SJSA1 (cell line): Measurements from ENCODE around the gene SPR. TPM values are rescaled to one million over a fixed set of nuclear protein-coding genes. Genes with fewer than 3 reads are reported as not detected.

ENCODE experiments used
- DNase-seq, 2 experiments: peaks; one replicate each; pipeline ENCODE4 v3.0.0-alpha.2; 2015 to 2020; ENCODE audit warnings: low spot score in 2 of 2, low read depth in 1 of 2
- H3K27ac ChIP-seq: fragments of 250-450 bp; sonication (Bioruptor Pico); 2 replicates; pipeline ENCODE4 v1.5.1; 2020; ENCODE audit warnings: mild to moderate bottlenecking, moderate library complexity
- H3K27me3 ChIP-seq: fragments of 250-450 bp; sonication (Bioruptor Pico); replicated peaks from 2 replicates; pipeline ENCODE4 v1.5.1; 2020; ENCODE audit warnings: mild to moderate bottlenecking, moderate library complexity
- H3K36me3 ChIP-seq: fragments of 250-450 bp; sonication (Bioruptor Pico); 2 replicates; pipeline ENCODE4 v1.5.1; 2020; ENCODE audit warnings: mild to moderate bottlenecking
- H3K4me1 ChIP-seq: fragments of 250-450 bp; sonication (Bioruptor Pico); replicated peaks from 2 replicates; pipeline ENCODE4 v1.6.1; 2021; ENCODE audit warnings: mild to moderate bottlenecking
- H3K4me3 ChIP-seq: fragments of 250-450 bp; sonication (Bioruptor Pico); 2 replicates; pipeline ENCODE4 v1.5.1; 2020; ENCODE audit warnings: mild to moderate bottlenecking
- H3K9me3 ChIP-seq: fragments of 250-450 bp; sonication (Bioruptor Pico); replicated peaks from 2 replicates; pipeline ENCODE4 v1.5.1; 2020; ENCODE audit warnings: mild to moderate bottlenecking
- total RNA-seq: library from RNA; depleted of rRNA; stranded (reverse); fragments of >200 nt; shearing (Covaris generic); gene quantifications from 2 replicates; pipeline ENCODE4 v1.2.3, GENCODE V29; 2014; rRNA removed

The SPR gene
- 35.8 and 50.7 TPM in 2 replicates for total RNA-seq

GRCh38 chr2:72887032-72887739 lies at the start of gene SPR:
SPR (plus strand) TSS chr2:72887408; CDS start chr2:72887433, 25 bp downstream.
- peak within 1 kb of the TSS; percentile 61 for H3K4me3 ChIP-seq
- H3K27ac ChIP-seq = peak within 1 kb of the TSS; percentile 49
- H3K4me1 ChIP-seq = peaks cover 17% of the 10 kb centered on the region
- no peaks in the 10 kb centered on the region for H3K27me3 ChIP-seq
- DNase-seq = peak; percentile 77 to 78
- H3K9me3 ChIP-seq = no peaks in the 10 kb centered on the region
- H3K36me3 ChIP-seq = peaks cover 5% of the 10 kb centered on the region

- Histone ChIP-seq H3K27ac (no peak overlapping the region), H3K27me3 (no peaks in the 10 kb centered on the region; the same call in 1 of the 2 replicates)
Observed at GRCh38 chr2:72840066-72840465, 47.1 kb upstream of the SPR start.

GRCh38 chr2:72841462-72842125 lies 45.6 kb upstream of the SPR start:
- Histone ChIP-seq H3K27ac (no peak overlapping the region), H3K27me3 (no peaks in the 10 kb centered on the region), H3K36me3 (no peaks in the 10 kb centered on the region), H3K9me3 (no peaks in the 10 kb centered on the region), H3K4me3 (no peak overlapping the region), H3K4me1 (no peaks in the 10 kb centered on the region; the same call in 1 of the 2 replicates)
- DNase-seq = no peak

More at GRCh38 chr2:72840066-72840465, 47.1 kb upstream of the SPR start:
- Histone ChIP-seq H3K4me1 (no peaks in the 10 kb centered on the region; the same call in 1 of the 2 replicates), H3K4me3 (no peak overlapping the region), H3K9me3 (no peaks in the 10 kb centered on the region), H3K36me3 (no peaks in the 10 kb centered on the region)
- no peak for DNase-seq

- Histone ChIP-seq H3K36me3 (no peaks in the 10 kb centered on the region), H3K9me3 (no peaks in the 10 kb centered on the region), H3K27me3 (0 out of 2 replicates have a peak, but pooled peaks cover 3% of the 10 kb centered on the region), H3K4me3 (no peak overlapping the region), H3K27ac (no peak overlapping the region), H3K4me1 (no peaks in the 10 kb centered on the region)
- no peak for DNase-seq
Observed at GRCh38 chr2:72843301-72843700, 43.9 kb upstream of the SPR start.

- no peaks in the 10 kb centered on the region for H3K36me3 ChIP-seq
- H3K27ac ChIP-seq = no peak overlapping the region
- no peaks in the 10 kb centered on the region for H3K4me1 ChIP-seq
- H3K9me3 ChIP-seq = no peaks in the 10 kb centered on the region
- peaks cover 10% of the 10 kb centered on the region; the same call in 1 of the 2 replicates for H3K27me3 ChIP-seq
- H3K4me3 ChIP-seq = no peak overlapping the region
- no peak for DNase-seq
Observed at GRCh38 chr2:72846171-72847095, 40.8 kb upstream of the SPR start.

- Histone ChIP-seq H3K4me1 (no peaks in the 10 kb centered on the region), H3K36me3 (no peaks in the 10 kb centered on the region), H3K27me3 (peaks cover 10% of the 10 kb centered on the region; the same call in 1 of the 2 replicates), H3K9me3 (no peaks in the 10 kb centered on the region), H3K27ac (no peak overlapping the region), H3K4me3 (no peak overlapping the region)
- no peak for DNase-seq
Observed at GRCh38 chr2:72847534-72848315, 39.5 kb upstream of the SPR start.

- H3K4me3 ChIP-seq = no peak overlapping the region
- peaks cover 14% of the 10 kb centered on the region; the same call in 1 of the 2 replicates for H3K27me3 ChIP-seq
- H3K36me3 ChIP-seq = no peaks in the 10 kb centered on the region
- no peaks in the 10 kb centered on the region for H3K9me3 ChIP-seq
- no peak overlapping the region for H3K27ac ChIP-seq
- DNase-seq = no peak
- H3K4me1 ChIP-seq = no peaks in the 10 kb centered on the region
Observed at GRCh38 chr2:72848436-72849137, 38.6 kb upstream of the SPR start.

- peaks cover 14% of the 10 kb centered on the region; the same call in 1 of the 2 replicates for H3K27me3 ChIP-seq
Observed at GRCh38 chr2:72849138-72849462, 38.1 kb upstream of the SPR start.

DNA sequence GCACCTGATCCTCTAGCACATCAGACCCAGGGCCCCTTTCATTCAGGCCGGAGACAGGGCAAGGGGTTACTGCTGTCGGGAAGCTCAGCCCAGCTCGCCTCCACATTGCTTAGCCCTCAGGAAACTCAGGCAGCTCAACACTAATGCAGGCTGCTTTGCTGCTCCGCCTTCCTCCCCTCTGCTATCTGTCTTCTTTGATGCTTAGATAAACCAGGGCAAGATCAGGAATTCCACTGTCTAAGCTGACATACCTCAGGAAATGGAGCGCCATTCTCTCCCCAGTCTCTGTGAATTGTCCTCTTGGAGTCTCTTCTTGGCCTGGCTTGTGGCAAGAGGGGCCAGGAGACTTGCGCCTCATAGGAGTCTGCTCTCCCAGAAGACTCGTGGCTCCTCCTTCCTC lies 35.9 kb upstream of the SPR start:
- H3K9me3 ChIP-seq = no peaks in the 10 kb centered on the region
- no peak for DNase-seq
- H3K4me3 ChIP-seq = no peak overlapping the region
- no peak overlapping the region for H3K27ac ChIP-seq
- H3K27me3 ChIP-seq = peaks cover 14% of the 10 kb centered on the region; the same call in 1 of the 2 replicates
- no peaks in the 10 kb centered on the region for H3K36me3 ChIP-seq
- H3K4me1 ChIP-seq = no peaks in the 10 kb centered on the region

More at GRCh38 chr2:72849138-72849462, 38.1 kb upstream of the SPR start:
- DNase-seq = no peak
- no peaks in the 10 kb centered on the region for H3K9me3 ChIP-seq
- H3K36me3 ChIP-seq = no peaks in the 10 kb centered on the region
- H3K27ac ChIP-seq = no peak overlapping the region
- no peaks in the 10 kb centered on the region for H3K4me1 ChIP-seq
- no peak overlapping the region for H3K4me3 ChIP-seq

DNA sequence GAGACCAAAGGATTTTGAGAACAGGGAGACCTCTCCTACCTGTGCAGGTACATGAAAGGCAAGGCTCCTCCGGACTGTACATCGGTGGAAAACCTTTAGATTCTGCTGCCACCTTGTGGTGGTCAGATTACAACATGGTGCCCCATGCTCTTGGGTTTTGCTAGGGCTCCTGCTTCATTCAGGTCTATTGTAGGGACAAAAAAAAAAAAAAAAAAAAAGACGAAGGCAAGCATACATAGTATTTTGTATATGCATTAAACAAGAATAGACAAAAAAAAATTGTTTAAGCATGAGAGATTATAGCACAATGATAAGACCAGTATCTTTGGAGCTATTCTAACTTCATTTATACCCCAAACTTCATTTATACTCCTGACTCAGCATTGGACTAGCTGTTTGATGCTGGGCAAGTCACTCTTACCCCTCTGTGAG lies 27.4 kb upstream of the SPR start:
- peak; percentile 50 to 57 for DNase-seq
- no peaks in the 10 kb centered on the region for H3K36me3 ChIP-seq
- no peaks in the 10 kb centered on the region; the same call in 1 of the 2 replicates for H3K9me3 ChIP-seq
- H3K4me1 ChIP-seq = peaks cover 10% of the 10 kb centered on the region
- H3K27ac ChIP-seq = no peak overlapping the region
- H3K27me3 ChIP-seq = peaks cover 7% of the 10 kb centered on the region
- H3K4me3 ChIP-seq = no peak overlapping the region

DNA sequence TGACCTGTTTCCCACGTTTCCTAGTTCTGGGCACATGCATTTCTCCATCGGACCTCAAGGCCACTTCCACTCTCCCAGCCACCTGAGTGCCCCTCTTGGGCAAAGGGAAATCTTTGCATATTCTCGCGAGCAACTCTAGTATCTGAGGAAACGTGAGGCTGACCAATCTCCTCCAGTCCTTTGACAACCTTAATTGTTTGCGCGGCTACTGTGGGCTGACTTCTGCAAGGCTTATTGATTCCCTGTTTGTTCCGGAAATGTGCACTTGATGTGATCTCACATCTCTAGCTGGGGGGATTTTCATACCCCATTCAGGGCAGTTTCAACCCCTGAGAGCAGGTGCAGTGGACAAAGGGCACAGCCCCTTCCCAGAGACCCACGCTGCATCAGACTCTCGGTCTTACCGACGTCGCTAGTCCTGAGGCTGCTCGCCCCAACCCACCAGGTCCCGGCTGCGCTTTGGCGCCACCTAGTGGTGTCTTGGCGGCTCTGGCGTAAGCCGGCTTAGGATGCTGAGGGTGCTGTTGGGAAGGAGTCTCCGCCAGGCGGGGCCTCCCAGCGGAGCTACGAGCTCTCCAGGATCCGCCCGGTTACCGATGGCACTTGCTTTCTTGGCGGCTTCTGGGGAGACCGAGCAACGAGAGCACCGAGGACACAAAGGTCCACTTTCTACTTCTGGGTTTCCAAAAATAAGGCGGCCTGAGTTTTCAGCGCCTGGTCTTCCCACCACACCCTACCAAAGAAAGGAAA lies 24.8 kb upstream of the SPR start:
- no peak overlapping the region for H3K27ac ChIP-seq
- no peaks in the 10 kb centered on the region; the same call in 1 of the 2 replicates for H3K9me3 ChIP-seq
- DNase-seq = peak; percentile 86 to 87
- peaks cover 10% of the 10 kb centered on the region for H3K4me1 ChIP-seq
- peaks cover 7% of the 10 kb centered on the region for H3K27me3 ChIP-seq
- H3K36me3 ChIP-seq = no peaks in the 10 kb centered on the region
- H3K4me3 ChIP-seq = no peak overlapping the region

DNA sequence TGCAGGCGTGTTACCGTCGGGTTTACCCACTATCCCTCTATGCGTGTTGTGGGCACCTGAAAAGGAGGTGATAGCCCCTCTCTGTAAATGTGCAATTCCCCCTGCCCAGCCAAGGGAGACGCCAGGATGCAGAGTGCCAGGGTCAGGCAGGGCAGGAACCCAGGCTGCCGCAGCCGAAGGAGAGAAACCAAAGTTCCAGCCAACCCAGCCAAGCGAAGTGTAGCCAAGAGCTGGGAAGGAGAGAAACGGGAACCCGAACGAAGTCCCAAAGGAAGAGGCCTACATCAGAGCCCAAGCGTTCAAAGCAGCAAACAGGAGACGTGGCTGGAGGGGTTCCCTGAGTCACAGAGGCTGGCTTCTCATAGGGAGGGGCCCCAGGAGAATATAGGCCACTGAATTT lies 24.2 kb upstream of the SPR start:
- no peak overlapping the region for H3K27ac ChIP-seq
- no peaks in the 10 kb centered on the region for H3K36me3 ChIP-seq
- peaks cover 10% of the 10 kb centered on the region for H3K4me1 ChIP-seq
- H3K4me3 ChIP-seq = no peak overlapping the region
- DNase-seq = no peak
- H3K9me3 ChIP-seq = no peaks in the 10 kb centered on the region; the same call in 1 of the 2 replicates
- H3K27me3 ChIP-seq = peaks cover 7% of the 10 kb centered on the region; the same call in 1 of the 2 replicates
